Type B pancreatic cell (in vitro differentiated cells): Measurements from ENCODE around the gene RNF32. TPM values are rescaled to one million over a fixed set of nuclear protein-coding genes. Genes with fewer than 3 reads are reported as not detected.

Experiments
- DNase-seq: peaks from one replicate; pipeline ENCODE4 v3.0.0; 2021; ENCODE audit warnings: mixed read lengths; ENCODE audit not compliant: unreplicated experiment; ENCODE audit errors: extremely low spot score
- H3K27ac Mint-ChIP-seq: 2 replicates; pipeline ENCODE4 v1.8.0; 2021; ENCODE audit warnings: mild to moderate bottlenecking, mixed read lengths
- H3K27me3 Mint-ChIP-seq: 2 replicates; pipeline ENCODE4 v1.8.0; 2021; ENCODE audit warnings: mixed read lengths
- H3K36me3 Mint-ChIP-seq: 2 replicates; pipeline ENCODE4 v1.8.0; 2021; ENCODE audit warnings: mixed read lengths
- H3K4me1 Mint-ChIP-seq: one replicate; pipeline ENCODE4 v1.8.0; 2021; ENCODE audit warnings: mixed read lengths; ENCODE audit not compliant: unreplicated experiment
- H3K4me3 Mint-ChIP-seq: 2 replicates; pipeline ENCODE4 v1.8.0; 2021; ENCODE audit warnings: mild to moderate bottlenecking, mixed read lengths
- H3K9me3 Mint-ChIP-seq: 2 replicates; pipeline ENCODE4 v1.8.0; 2021; ENCODE audit warnings: mixed read lengths
- CTCF ChIP-seq: fragments of 200-600 bp; sonication (generic); conservative IDR thresholded peaks from 2 replicates; pipeline ENCODE4 v1.5.0; 2021; ENCODE audit warnings: antibody characterized with exemption, mild to moderate bottlenecking
- total RNA-seq: library from RNA; stranded (reverse); gene quantifications from 2 replicates; pipeline ENCODE4 v1.2.1, GENCODE V29; 2021; ENCODE audit warnings: low replicate concordance

RNF32 gene
- total RNA-seq, 1 donor from 2014 or later = 1.4 TPM

- no peaks in the 10 kb centered on the region for H3K9me3 Mint-ChIP-seq
- no peak for DNase-seq
- TF ChIP-seq CTCF = no peak
- H3K27ac Mint-ChIP-seq = no peak overlapping the region
- no peaks in the 10 kb centered on the region for H3K36me3 Mint-ChIP-seq
- H3K27me3 Mint-ChIP-seq = no peaks in the 10 kb centered on the region
- H3K4me3 Mint-ChIP-seq = no peak overlapping the region
- no peaks in the 10 kb centered on the region for H3K4me1 Mint-ChIP-seq
These were observed 14.1 kb downstream of the RNF32 start for GRCh38 chr7:156654511-156655234.

GRCh38 chr7:156655251-156655650 is 14.7 kb downstream of the RNF32 start:
- no peak overlapping the region for H3K27ac Mint-ChIP-seq

GRCh38 chr7:156655983-156656382 is 15.4 kb downstream of the RNF32 start:
- no peak for DNase-seq
- no peaks in the 10 kb centered on the region for H3K27me3 Mint-ChIP-seq
- TF ChIP-seq CTCF = no peak
- H3K9me3 Mint-ChIP-seq = no peaks in the 10 kb centered on the region
- no peak overlapping the region for H3K4me3 Mint-ChIP-seq
- no peaks in the 10 kb centered on the region for H3K4me1 Mint-ChIP-seq
- no peaks in the 10 kb centered on the region for H3K36me3 Mint-ChIP-seq
- H3K27ac Mint-ChIP-seq = no peak overlapping the region

More at GRCh38 chr7:156655251-156655650, 14.7 kb downstream of the RNF32 start:
- Mint-ChIP-seq H3K36me3 (no peaks in the 10 kb centered on the region), H3K27me3 (no peaks in the 10 kb centered on the region), H3K9me3 (no peaks in the 10 kb centered on the region), H3K4me1 (no peaks in the 10 kb centered on the region), H3K4me3 (no peak overlapping the region)
- no peak for DNase-seq
- TF ChIP-seq CTCF = no peak

GRCh38 chr7:156656598-156656997 is 16.0 kb downstream of the RNF32 start:
- no peak overlapping the region for H3K27ac Mint-ChIP-seq
- no peak for DNase-seq
- H3K4me1 Mint-ChIP-seq = no peaks in the 10 kb centered on the region
- no peaks in the 10 kb centered on the region for H3K27me3 Mint-ChIP-seq
- no peaks in the 10 kb centered on the region for H3K36me3 Mint-ChIP-seq
- H3K4me3 Mint-ChIP-seq = no peak overlapping the region
- H3K9me3 Mint-ChIP-seq = no peaks in the 10 kb centered on the region
- no peak for TF ChIP-seq CTCF

DNA sequence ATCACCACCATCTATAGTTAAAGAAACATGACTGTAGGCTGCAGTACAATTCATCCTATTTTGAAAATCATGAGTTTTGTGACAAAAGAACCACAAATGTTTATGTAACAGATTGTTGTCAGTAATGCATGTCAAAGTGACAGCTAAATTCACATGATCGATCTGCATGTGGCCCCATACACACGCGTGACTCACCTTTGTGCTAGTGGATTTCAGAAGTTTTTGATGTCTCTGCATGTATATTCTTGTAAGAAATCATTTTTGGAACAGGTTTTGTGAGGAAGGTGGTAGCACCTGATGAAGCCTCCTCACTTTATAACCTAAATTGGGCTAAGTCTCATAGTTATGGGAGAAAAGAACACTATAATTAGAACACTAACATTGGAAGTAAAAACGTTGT is 17.1 kb downstream of the RNF32 start:
- no peaks in the 10 kb centered on the region for H3K9me3 Mint-ChIP-seq

More for the DNA sequence above, 17.1 kb downstream of the RNF32 start:
- Mint-ChIP-seq H3K27ac (no peak overlapping the region), H3K4me1 (no peaks in the 10 kb centered on the region), H3K27me3 (no peaks in the 10 kb centered on the region), H3K4me3 (no peak overlapping the region), H3K36me3 (no peaks in the 10 kb centered on the region)
- no peak for TF ChIP-seq CTCF
- DNase-seq = no peak
